Progenitor cell of endocrine pancreas (in vitro differentiated cells): Measurements from ENCODE around the gene KSR2. TPM values are rescaled to one million over a fixed set of nuclear protein-coding genes. Genes with fewer than 3 reads are reported as not detected.

ENCODE experiments used
- DNase-seq: peaks from one replicate; pipeline ENCODE4 v3.0.0; 2021; ENCODE audit warnings: low spot score; ENCODE audit not compliant: unreplicated experiment
- H3K27ac Mint-ChIP-seq: 2 replicates; pipeline ENCODE4 v1.8.0; 2021; ENCODE audit warnings: mild to moderate bottlenecking, moderate library complexity, mixed read lengths
- H3K27me3 Mint-ChIP-seq: 2 replicates; pipeline ENCODE4 v1.8.0; 2021; ENCODE audit warnings: mixed read lengths
- H3K36me3 Mint-ChIP-seq: 2 replicates; pipeline ENCODE4 v1.8.0; 2022; ENCODE audit warnings: mixed read lengths; ENCODE audit not compliant: insufficient read depth
- H3K4me1 Mint-ChIP-seq: 2 replicates; pipeline ENCODE4 v1.8.0; 2021; ENCODE audit warnings: low read depth, mixed read lengths
- H3K4me3 Mint-ChIP-seq: 2 replicates; pipeline ENCODE4 v1.8.0; 2021; ENCODE audit warnings: low read depth, mild to moderate bottlenecking, moderate library complexity, mixed read lengths
- H3K9me3 Mint-ChIP-seq: 2 replicates; pipeline ENCODE4 v1.8.0; 2021; ENCODE audit warnings: low read depth, mixed read lengths
- total RNA-seq: library from RNA; stranded (reverse); gene quantifications from 2 replicates; pipeline ENCODE4 v1.2.1, GENCODE V29; 2021
- TF ChIP-seq, protein P1 (sequence below): fragments of 200-600 bp; sonication (generic); IDR thresholded peaks from one replicate; pipeline ENCODE4 v1.5.0; 2021; ENCODE audit warnings: antibody characterized with exemption, mild to moderate bottlenecking; ENCODE audit not compliant: unreplicated experiment

The KSR2 gene
- total RNA-seq, 1 donor from 2014 or later: 1.8 TPM

GRCh38 chr12:117516034-117516433 is 452.8 kb downstream of the KSR2 start:
- TF ChIP-seq, protein P1, sequence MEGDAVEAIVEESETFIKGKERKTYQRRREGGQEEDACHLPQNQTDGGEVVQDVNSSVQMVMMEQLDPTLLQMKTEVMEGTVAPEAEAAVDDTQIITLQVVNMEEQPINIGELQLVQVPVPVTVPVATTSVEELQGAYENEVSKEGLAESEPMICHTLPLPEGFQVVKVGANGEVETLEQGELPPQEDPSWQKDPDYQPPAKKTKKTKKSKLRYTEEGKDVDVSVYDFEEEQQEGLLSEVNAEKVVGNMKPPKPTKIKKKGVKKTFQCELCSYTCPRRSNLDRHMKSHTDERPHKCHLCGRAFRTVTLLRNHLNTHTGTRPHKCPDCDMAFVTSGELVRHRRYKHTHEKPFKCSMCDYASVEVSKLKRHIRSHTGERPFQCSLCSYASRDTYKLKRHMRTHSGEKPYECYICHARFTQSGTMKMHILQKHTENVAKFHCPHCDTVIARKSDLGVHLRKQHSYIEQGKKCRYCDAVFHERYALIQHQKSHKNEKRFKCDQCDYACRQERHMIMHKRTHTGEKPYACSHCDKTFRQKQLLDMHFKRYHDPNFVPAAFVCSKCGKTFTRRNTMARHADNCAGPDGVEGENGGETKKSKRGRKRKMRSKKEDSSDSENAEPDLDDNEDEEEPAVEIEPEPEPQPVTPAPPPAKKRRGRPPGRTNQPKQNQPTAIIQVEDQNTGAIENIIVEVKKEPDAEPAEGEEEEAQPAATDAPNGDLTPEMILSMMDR: no peak
- Mint-ChIP-seq H3K36me3 (no peaks in the 10 kb centered on the region), H3K9me3 (no peaks in the 10 kb centered on the region), H3K4me1 (peaks cover 13% of the 10 kb centered on the region), H3K4me3 (no peak overlapping the region), H3K27me3 (peaks cover 100% of the 10 kb centered on the region), H3K27ac (no peak overlapping the region)
- no peak for DNase-seq

GRCh38 chr12:117514016-117514415 is 454.8 kb downstream of the KSR2 start:
- DNase-seq: no peak
- Mint-ChIP-seq H3K36me3 (no peaks in the 10 kb centered on the region), H3K27ac (no peak overlapping the region), H3K4me3 (no peak overlapping the region), H3K27me3 (peaks cover 100% of the 10 kb centered on the region), H3K9me3 (no peaks in the 10 kb centered on the region), H3K4me1 (peaks cover 13% of the 10 kb centered on the region)
- TF ChIP-seq, protein P1: no peak

DNA sequence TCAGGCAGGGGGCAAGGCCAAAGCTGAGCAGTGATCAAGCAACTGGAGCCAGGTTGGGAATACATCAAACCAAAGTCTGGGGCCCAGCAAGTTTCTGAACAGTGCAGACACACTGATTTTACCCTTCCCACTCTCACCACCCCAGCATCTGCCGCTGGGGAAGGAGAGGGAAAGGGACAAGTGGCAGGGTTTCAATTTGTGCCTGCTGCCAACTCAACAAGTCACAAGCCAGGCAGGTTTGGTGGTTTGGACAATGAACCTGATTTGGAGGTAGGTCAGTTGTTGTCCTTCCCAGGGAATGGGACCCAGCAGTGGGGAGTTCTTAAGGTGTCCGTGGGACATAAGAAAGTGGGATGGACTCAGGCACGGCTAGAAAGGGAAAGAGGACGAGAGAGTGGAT is 455.4 kb downstream of the KSR2 start:
- H3K36me3 Mint-ChIP-seq: no peaks in the 10 kb centered on the region
- DNase-seq: no peak
- TF ChIP-seq, protein P1: no peak
- H3K4me3 Mint-ChIP-seq: no peak overlapping the region
- H3K4me1 Mint-ChIP-seq: peaks cover 13% of the 10 kb centered on the region
- H3K9me3 Mint-ChIP-seq: no peaks in the 10 kb centered on the region
- peaks cover 100% of the 10 kb centered on the region for H3K27me3 Mint-ChIP-seq
- H3K27ac Mint-ChIP-seq: no peak overlapping the region

- Mint-ChIP-seq H3K36me3 (no peaks in the 10 kb centered on the region), H3K4me1 (peaks cover 13% of the 10 kb centered on the region), H3K4me3 (no peak overlapping the region), H3K9me3 (no peaks in the 10 kb centered on the region), H3K27ac (no peak overlapping the region), H3K27me3 (peaks cover 100% of the 10 kb centered on the region)
- TF ChIP-seq, protein P1: no peak
- DNase-seq: no peak
Measured at GRCh38 chr12:117508468-117508867, 460.3 kb downstream of the KSR2 start.

- TF ChIP-seq, protein P1: no peak
- DNase-seq: no peak
- peaks cover 100% of the 10 kb centered on the region for H3K27me3 Mint-ChIP-seq
Measured at GRCh38 chr12:117507548-117507947, 461.2 kb downstream of the KSR2 start.

More at GRCh38 chr12:117507548-117507947, 461.2 kb downstream of the KSR2 start:
- Mint-ChIP-seq H3K4me3 (no peak overlapping the region), H3K27ac (no peak overlapping the region), H3K4me1 (peaks cover 9% of the 10 kb centered on the region), H3K9me3 (no peaks in the 10 kb centered on the region), H3K36me3 (no peaks in the 10 kb centered on the region)
